NB4 (cell line): ENCODE measurements around the gene ZNF827.

ENCODE experiments used
- MYC ChIP-seq: IDR thresholded peaks from 2 replicates; pipeline ENCODE4 v1.6.1; 2011; ENCODE audit warnings: low read depth, low read length
- POLR2A ChIP-seq: IDR thresholded peaks from 2 replicates; pipeline ENCODE4 v1.6.1; 2011; ENCODE audit warnings: mild to moderate bottlenecking; ENCODE audit not compliant: insufficient read length; ENCODE audit errors: extremely low read depth
- TF ChIP-seq, protein P1 (sequence below): IDR thresholded peaks from one replicate; pipeline ENCODE4 v1.5.1; 2012; ENCODE audit warnings: low read depth, low read length
- TF ChIP-seq, protein P2 (sequence below): IDR thresholded peaks from 2 replicates; pipeline ENCODE4 v1.6.1; 2011; ENCODE audit warnings: low read depth, low read length

DNA sequence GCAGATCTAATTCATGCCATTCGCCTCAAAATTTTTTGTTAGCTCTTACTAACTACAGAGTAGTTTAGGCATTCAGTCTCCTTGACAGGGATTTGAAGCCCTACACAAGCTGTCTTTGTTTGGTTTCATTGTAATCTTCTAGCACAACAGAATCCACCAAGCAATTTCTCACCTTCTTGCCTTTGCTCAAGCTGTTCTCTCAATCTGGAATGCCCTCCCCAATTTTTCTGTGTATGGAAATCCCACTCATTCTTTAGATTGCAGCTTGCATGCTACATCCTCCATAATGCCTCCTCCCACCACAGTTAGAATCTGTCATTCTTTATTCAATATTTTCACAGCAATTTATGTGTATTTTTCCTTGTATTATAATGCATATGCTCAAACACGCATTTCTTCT lies 195.0 kb downstream of the ZNF827 start:
- TF ChIP-seq, protein P1, sequence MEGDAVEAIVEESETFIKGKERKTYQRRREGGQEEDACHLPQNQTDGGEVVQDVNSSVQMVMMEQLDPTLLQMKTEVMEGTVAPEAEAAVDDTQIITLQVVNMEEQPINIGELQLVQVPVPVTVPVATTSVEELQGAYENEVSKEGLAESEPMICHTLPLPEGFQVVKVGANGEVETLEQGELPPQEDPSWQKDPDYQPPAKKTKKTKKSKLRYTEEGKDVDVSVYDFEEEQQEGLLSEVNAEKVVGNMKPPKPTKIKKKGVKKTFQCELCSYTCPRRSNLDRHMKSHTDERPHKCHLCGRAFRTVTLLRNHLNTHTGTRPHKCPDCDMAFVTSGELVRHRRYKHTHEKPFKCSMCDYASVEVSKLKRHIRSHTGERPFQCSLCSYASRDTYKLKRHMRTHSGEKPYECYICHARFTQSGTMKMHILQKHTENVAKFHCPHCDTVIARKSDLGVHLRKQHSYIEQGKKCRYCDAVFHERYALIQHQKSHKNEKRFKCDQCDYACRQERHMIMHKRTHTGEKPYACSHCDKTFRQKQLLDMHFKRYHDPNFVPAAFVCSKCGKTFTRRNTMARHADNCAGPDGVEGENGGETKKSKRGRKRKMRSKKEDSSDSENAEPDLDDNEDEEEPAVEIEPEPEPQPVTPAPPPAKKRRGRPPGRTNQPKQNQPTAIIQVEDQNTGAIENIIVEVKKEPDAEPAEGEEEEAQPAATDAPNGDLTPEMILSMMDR: no peak
- TF ChIP-seq POLR2A: no peak
- TF ChIP-seq, protein P2, sequence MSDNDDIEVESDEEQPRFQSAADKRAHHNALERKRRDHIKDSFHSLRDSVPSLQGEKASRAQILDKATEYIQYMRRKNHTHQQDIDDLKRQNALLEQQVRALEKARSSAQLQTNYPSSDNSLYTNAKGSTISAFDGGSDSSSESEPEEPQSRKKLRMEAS: no peak
- TF ChIP-seq MYC: no peak
